H9 (cell line): ENCODE data around the gene DCUN1D2. TPM values are rescaled to one million over a fixed set of nuclear protein-coding genes. Genes with fewer than 3 reads are reported as not detected.

ENCODE experiments used
- DNase-seq: peaks from one replicate; pipeline ENCODE4 v3.0.0-alpha.2; 2017
- H2AFZ ChIP-seq: one replicate; pipeline ENCODE4 v1.6.1; 2013; ENCODE audit warnings: mild to moderate bottlenecking, low read length, control low read depth, moderate library complexity
- H2AK5ac ChIP-seq: 2 replicates; pipeline ENCODE4 v1.6.1; 2013; ENCODE audit warnings: low read length, control low read depth, mixed read lengths; ENCODE audit not compliant: insufficient read length
- H2BK120ac ChIP-seq: one replicate; pipeline ENCODE4 v1.6.1; 2013; ENCODE audit warnings: low read depth, mild to moderate bottlenecking, low read length, control low read depth, inconsistent platforms; ENCODE audit not compliant: poor library complexity, severe bottlenecking
- H2BK12ac ChIP-seq: 2 replicates; pipeline ENCODE4 v1.6.1; 2013; ENCODE audit warnings: low read length, control low read depth, mixed read lengths, low read depth; ENCODE audit not compliant: insufficient read length
- H2BK15ac ChIP-seq: 2 replicates; pipeline ENCODE4 v1.6.1; 2013; ENCODE audit warnings: low read depth, low read length, control low read depth
- H2BK20ac ChIP-seq: one replicate; pipeline ENCODE4 v1.6.1; 2013; ENCODE audit warnings: low read depth, mild to moderate bottlenecking, low read length, control low read depth, inconsistent platforms; ENCODE audit not compliant: poor library complexity, severe bottlenecking
- H2BK5ac ChIP-seq: 2 replicates; pipeline ENCODE4 v1.6.1; 2013; ENCODE audit warnings: low read length, control low read depth, mixed read lengths; ENCODE audit not compliant: insufficient read length
- H3K14ac ChIP-seq: 2 replicates; pipeline ENCODE4 v1.6.1; 2013; ENCODE audit warnings: low read length, control low read depth; ENCODE audit not compliant: insufficient read depth
- H3K18ac ChIP-seq: 2 replicates; pipeline ENCODE4 v1.6.1; 2013; ENCODE audit warnings: low read depth, mild to moderate bottlenecking, mixed read lengths, low read length, control low read depth; ENCODE audit not compliant: insufficient read length
- H3K23ac ChIP-seq: 2 replicates; pipeline ENCODE4 v1.6.1; 2013; ENCODE audit warnings: low read length, control low read depth, mixed read lengths, low read depth; ENCODE audit not compliant: insufficient read length
- H3K23me2 ChIP-seq: 2 replicates; pipeline ENCODE4 v1.6.1; 2013; ENCODE audit warnings: low read depth, mild to moderate bottlenecking, mixed read lengths, low read length, control low read depth; ENCODE audit not compliant: insufficient read length, poor library complexity, severe bottlenecking
- H3K27ac ChIP-seq: 2 replicates; pipeline ENCODE4 v1.5.1; 2013; ENCODE audit warnings: low read length, control low read depth, mixed read lengths, low read depth; ENCODE audit not compliant: insufficient read length
- H3K27me3 ChIP-seq: 2 replicates; pipeline ENCODE4 v1.6.1; 2013; ENCODE audit warnings: low read length, control low read depth, inconsistent platforms; ENCODE audit not compliant: insufficient read depth
- H3K4ac ChIP-seq: 2 replicates; pipeline ENCODE4 v1.6.1; 2013; ENCODE audit warnings: low read depth, mild to moderate bottlenecking, control low read depth, inconsistent platforms, low read length, moderate library complexity
- H3K4me1 ChIP-seq: 2 replicates; pipeline ENCODE4 v1.6.1; 2013; ENCODE audit warnings: low read length, control low read depth, inconsistent platforms; ENCODE audit not compliant: insufficient read depth
- H3K4me2 ChIP-seq: 2 replicates; pipeline ENCODE4 v1.6.1; 2013; ENCODE audit warnings: low read length, control low read depth, mixed read lengths; ENCODE audit not compliant: insufficient read length, insufficient read depth
- H3K56ac ChIP-seq: 2 replicates; pipeline ENCODE4 v1.6.1; 2013; ENCODE audit warnings: low read depth, mild to moderate bottlenecking, mixed read lengths, low read length, control low read depth; ENCODE audit not compliant: insufficient read length
- H3K79me1 ChIP-seq: 2 replicates; pipeline ENCODE4 v1.6.1; 2013; ENCODE audit warnings: low read depth, mild to moderate bottlenecking, moderate library complexity, low read length, control low read depth, inconsistent platforms; ENCODE audit not compliant: insufficient read depth, poor library complexity, severe bottlenecking
- H3K79me2 ChIP-seq: 2 replicates; pipeline ENCODE4 v1.6.1; 2013; ENCODE audit warnings: low read length, control low read depth, inconsistent platforms; ENCODE audit not compliant: insufficient read depth
- H3K9ac ChIP-seq: 2 replicates; pipeline ENCODE4 v1.6.1; 2013; ENCODE audit warnings: low read length, control low read depth, mixed read lengths; ENCODE audit not compliant: insufficient read length; ENCODE audit errors: extremely low read depth
- H3K9me3 ChIP-seq: one replicate; pipeline ENCODE4 v1.6.1; 2013; ENCODE audit warnings: low read depth, low read length, inconsistent platforms; ENCODE audit not compliant: control insufficient read depth
- H3T11ph ChIP-seq: one replicate; pipeline ENCODE4 v1.6.1; 2013; ENCODE audit warnings: mild to moderate bottlenecking, low read length, control low read depth, inconsistent platforms
- H4K20me1 ChIP-seq: one replicate; pipeline ENCODE4 v1.6.1; 2013; ENCODE audit not compliant: control insufficient read depth, insufficient read length, insufficient read depth
- H4K5ac ChIP-seq: 2 replicates; pipeline ENCODE4 v1.6.1; 2013; ENCODE audit warnings: low read depth, mild to moderate bottlenecking, mixed read lengths, low read length, control low read depth; ENCODE audit not compliant: insufficient read length
- H4K8ac ChIP-seq: replicated peaks from 2 replicates; pipeline ENCODE4 v1.6.1; 2013; ENCODE audit warnings: low read length, control low read depth, mixed read lengths, low read depth; ENCODE audit not compliant: insufficient read length
- H4K91ac ChIP-seq: 2 replicates; pipeline ENCODE4 v1.6.1; 2013; ENCODE audit warnings: low read depth, mild to moderate bottlenecking, moderate library complexity, mixed read lengths, low read length, control low read depth; ENCODE audit not compliant: insufficient read length
- H3K27ac Mint-ChIP-seq, 3 experiments: 2 replicates in 2 of 3; 3 replicates in 1 of 3; pipeline ENCODE4 v1.8.0; 2020 to 2021; ENCODE audit warnings: mixed read lengths in 3 of 3, mild to moderate bottlenecking in 1 of 3, moderate library complexity in 1 of 3
- H3K27me3 Mint-ChIP-seq: 2 replicates; pipeline ENCODE4 v1.8.0; 2021; ENCODE audit warnings: low read depth, mild to moderate bottlenecking, moderate library complexity, mixed read lengths
- H3K36me3 Mint-ChIP-seq, 3 experiments: 2 replicates in 2 of 3; 3 replicates in 1 of 3; pipeline ENCODE4 v1.8.0; 2020 to 2021; ENCODE audit warnings: low read depth in 3 of 3, mixed read lengths in 3 of 3; ENCODE audit not compliant: insufficient read depth in 1 of 3
- H3K4me1 Mint-ChIP-seq, 2 experiments: 2 replicates each; pipeline ENCODE4 v1.8.0; 2020; ENCODE audit warnings: mixed read lengths in 2 of 2
- H3K4me3 Mint-ChIP-seq, 2 experiments: 2 replicates in 1 of 2; 3 replicates in 1 of 2; pipeline ENCODE4 v1.8.0; 2020 to 2021; ENCODE audit warnings: mild to moderate bottlenecking in 2 of 2, mixed read lengths in 2 of 2, moderate library complexity in 1 of 2
- H3K9me3 Mint-ChIP-seq, 2 experiments: 2 replicates in 1 of 2; 3 replicates in 1 of 2; pipeline ENCODE4 v1.8.0; 2020; ENCODE audit warnings: mild to moderate bottlenecking in 2 of 2, mixed read lengths in 2 of 2, moderate library complexity in 1 of 2
- WGBS: extraction: QIAGEN DNeasy Blood & Tissue Kit; methylation state at CpG from one replicate; pipeline ENCODE4 v1.1.7; 2013; ENCODE audit warnings: missing lambda C conversion rate, low lambda C conversion rate, mixed read lengths; ENCODE audit not compliant: insufficient read length; ENCODE audit errors: extremely low coverage; 5-methylcytosine and 5-hydroxymethylcytosine counted together
- total RNA-seq: library from RNA; stranded (reverse); gene quantifications from 2 replicates; pipeline ENCODE4 v1.2.1, GENCODE V29; 2021
- TF ChIP-seq, protein P1 (sequence below): fragments of 200-600 bp; sonication (generic); conservative IDR thresholded peaks from 3 replicates; pipeline ENCODE4 v1.8.0; 2021; ENCODE audit warnings: antibody characterized with exemption, mild to moderate bottlenecking

The DCUN1D2 gene
- total RNA-seq, 1 experiment from 2014 or later = 36.8 TPM

DNA sequence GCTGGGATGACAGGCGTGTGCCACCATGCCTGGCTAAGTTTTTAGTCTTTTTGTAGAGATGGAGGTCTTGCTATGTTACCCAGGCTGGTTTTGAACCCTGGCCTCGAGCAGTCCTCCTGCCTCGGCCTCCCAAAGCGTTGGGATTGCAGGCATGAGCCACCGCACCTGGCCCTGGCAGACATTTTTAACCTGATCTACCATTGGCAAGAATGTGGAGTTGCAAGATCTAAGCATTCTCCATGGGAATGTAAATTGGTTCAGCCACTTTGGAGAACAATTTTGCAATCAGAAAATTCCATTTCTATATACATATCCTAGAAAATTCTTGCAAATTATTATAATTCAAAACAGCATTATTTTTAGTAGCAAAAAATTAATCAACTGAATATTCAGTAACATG, 24.3 kb upstream of the DCUN1D2 start:
- H3K4me1 ChIP-seq = no peaks in the 10 kb centered on the region
- no peaks in the 10 kb centered on the region for H3K9me3 Mint-ChIP-seq
- H3K27ac ChIP-seq = no peak overlapping the region
- no peak overlapping the region for H4K5ac ChIP-seq
- no peak overlapping the region for H3K4ac ChIP-seq
- no peak overlapping the region for H2BK15ac ChIP-seq
- no peak overlapping the region for H3K4me3 Mint-ChIP-seq
- no peaks in the 10 kb centered on the region for H3K27me3 ChIP-seq
- H3T11ph ChIP-seq = no peak overlapping the region
- no peak overlapping the region for H3K4me2 ChIP-seq
- DNase-seq = no peak
- no CpG with 5 or more reads among the region's 5 CpGs for WGBS
- no peak overlapping the region for H4K8ac ChIP-seq
- H4K20me1 ChIP-seq = no peaks in the 10 kb centered on the region
- no peaks in the 10 kb centered on the region for H3K79me1 ChIP-seq
- H3K27ac Mint-ChIP-seq = no peak overlapping the region
- H3K4me1 Mint-ChIP-seq = no peaks in the 10 kb centered on the region
- no peak overlapping the region for H2BK20ac ChIP-seq
- H2BK120ac ChIP-seq = no peak overlapping the region
- H2AK5ac ChIP-seq = no peak overlapping the region
- H3K79me2 ChIP-seq = peaks cover 2% of the 10 kb centered on the region; the same call in 1 of the 2 replicates
- no peaks in the 10 kb centered on the region for H3K9me3 ChIP-seq
- H4K91ac ChIP-seq = no peak overlapping the region
- no peak overlapping the region for H3K56ac ChIP-seq
- H3K14ac ChIP-seq = no peak overlapping the region
- H3K36me3 Mint-ChIP-seq = peaks cover 13 to 60% (median 47%) of the 10 kb centered on the region in 3 experiments; a peak in 6 of 7 replicates
- TF ChIP-seq, protein P1, sequence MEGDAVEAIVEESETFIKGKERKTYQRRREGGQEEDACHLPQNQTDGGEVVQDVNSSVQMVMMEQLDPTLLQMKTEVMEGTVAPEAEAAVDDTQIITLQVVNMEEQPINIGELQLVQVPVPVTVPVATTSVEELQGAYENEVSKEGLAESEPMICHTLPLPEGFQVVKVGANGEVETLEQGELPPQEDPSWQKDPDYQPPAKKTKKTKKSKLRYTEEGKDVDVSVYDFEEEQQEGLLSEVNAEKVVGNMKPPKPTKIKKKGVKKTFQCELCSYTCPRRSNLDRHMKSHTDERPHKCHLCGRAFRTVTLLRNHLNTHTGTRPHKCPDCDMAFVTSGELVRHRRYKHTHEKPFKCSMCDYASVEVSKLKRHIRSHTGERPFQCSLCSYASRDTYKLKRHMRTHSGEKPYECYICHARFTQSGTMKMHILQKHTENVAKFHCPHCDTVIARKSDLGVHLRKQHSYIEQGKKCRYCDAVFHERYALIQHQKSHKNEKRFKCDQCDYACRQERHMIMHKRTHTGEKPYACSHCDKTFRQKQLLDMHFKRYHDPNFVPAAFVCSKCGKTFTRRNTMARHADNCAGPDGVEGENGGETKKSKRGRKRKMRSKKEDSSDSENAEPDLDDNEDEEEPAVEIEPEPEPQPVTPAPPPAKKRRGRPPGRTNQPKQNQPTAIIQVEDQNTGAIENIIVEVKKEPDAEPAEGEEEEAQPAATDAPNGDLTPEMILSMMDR = no peak
- H3K27me3 Mint-ChIP-seq = no peaks in the 10 kb centered on the region
- no peak overlapping the region for H2AFZ ChIP-seq
- H3K9ac ChIP-seq = no peak overlapping the region
- H3K23ac ChIP-seq = no peak overlapping the region
- H3K23me2 ChIP-seq = no peaks in the 10 kb centered on the region
- H3K18ac ChIP-seq = no peak overlapping the region
- no peak overlapping the region for H2BK5ac ChIP-seq
- no peak overlapping the region for H2BK12ac ChIP-seq
